ENCODE measurements around the gene ZNF473.
"Not testable (repeated sequence)": the region's sequence is repeated elsewhere in the genome, so short reads cannot be mapped to it uniquely, and the experiment has no call there.

The ZNF473 gene

DNA sequence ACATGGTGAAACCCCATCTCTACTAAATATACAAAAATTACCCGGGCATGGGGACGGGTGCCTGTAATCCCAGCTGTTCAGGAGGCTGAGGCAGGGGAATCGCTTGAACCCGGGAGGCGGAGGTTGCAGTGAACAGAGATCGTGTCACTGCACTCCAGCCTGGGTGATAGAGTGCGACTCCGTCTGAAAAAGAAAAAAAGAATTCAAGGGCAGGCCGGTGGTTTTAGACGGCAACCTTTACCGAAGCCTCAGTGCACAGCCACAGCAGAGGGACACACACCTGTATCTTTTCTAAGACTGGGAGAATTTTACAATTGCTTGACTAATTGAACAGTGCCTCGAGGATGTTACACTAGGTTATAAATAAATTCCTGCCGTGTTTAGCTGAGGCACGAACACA lies 73.9 kb downstream of the ZNF473 start:
- not testable (repeated sequence) for DNase-seq (ENCODE audit: low spot score)

DNA sequence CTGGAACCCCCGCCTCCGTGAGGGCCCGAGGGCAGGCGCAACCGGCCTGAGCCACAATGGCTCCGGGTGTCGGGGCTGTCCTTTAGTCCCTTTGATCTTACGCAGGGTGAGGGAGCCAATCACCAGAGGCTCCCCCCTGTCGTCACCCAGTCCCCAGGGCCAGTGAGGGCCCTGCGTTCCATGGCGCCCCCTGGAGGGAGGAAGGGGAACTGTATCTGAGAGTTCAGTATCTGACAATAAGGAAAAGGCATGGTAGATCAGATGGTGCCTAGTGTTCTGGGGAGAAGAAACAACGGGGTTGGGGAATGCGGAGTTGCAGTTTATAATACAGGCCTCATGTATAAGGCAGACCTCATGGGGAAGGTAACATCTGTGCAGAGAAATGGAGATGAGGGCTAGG lies 75.1 kb downstream of the ZNF473 start:
- DNase-seq (ENCODE audit: low spot score): not testable (repeated sequence)
